ENCODE data around the gene STIM1.

- TF ChIP-seq EZH2 (IDR thresholded peaks at IDR 0.05) (no peak), FOXP2 (optimal IDR thresholded peaks at IDR 0.05; ENCODE audit: control extremely low read depth, extremely low read length, insufficient read depth) (no peak)
Observed at GRCh38 chr11:3832816-3833215, 22.6 kb upstream of the STIM1 start.
